ENCODE data around the gene SECISBP2L.
"Not testable (repeated sequence)": the region's sequence is repeated elsewhere in the genome, so short reads cannot be mapped to it uniquely, and the experiment has no call there.

GRCh38 chr15:48970926-48971325 lies 75.3 kb downstream of the SECISBP2L start:
- TF ChIP-seq CTCF (IDR thresholded peaks at IDR 0.05 in 4 of 5, conservative IDR thresholded peaks at IDR 0.05 in 1 of 5); POLR2A (IDR thresholded peaks at IDR 0.05): not testable (repeated sequence)

All from gastrocnemius medialis (tissue), 4 donors.